C1 segment of cervical spinal cord (tissue), 14 donors: Measurements from ENCODE around the gene MYO5A.
"Not testable (repeated sequence)": the region's sequence is repeated elsewhere in the genome, so short reads cannot be mapped to it uniquely, and the experiment has no call there.

Source experiments
- DNase-seq, 14 donors: peaks; one replicate each; lab custom pipeline; 2025; lab: John Stamatoyannopoulos, UW

Gene MYO5A

GRCh38 chr15:52540374-52541012 lies 11.8 kb upstream of the MYO5A start:
- no peak for DNase-seq

DNA sequence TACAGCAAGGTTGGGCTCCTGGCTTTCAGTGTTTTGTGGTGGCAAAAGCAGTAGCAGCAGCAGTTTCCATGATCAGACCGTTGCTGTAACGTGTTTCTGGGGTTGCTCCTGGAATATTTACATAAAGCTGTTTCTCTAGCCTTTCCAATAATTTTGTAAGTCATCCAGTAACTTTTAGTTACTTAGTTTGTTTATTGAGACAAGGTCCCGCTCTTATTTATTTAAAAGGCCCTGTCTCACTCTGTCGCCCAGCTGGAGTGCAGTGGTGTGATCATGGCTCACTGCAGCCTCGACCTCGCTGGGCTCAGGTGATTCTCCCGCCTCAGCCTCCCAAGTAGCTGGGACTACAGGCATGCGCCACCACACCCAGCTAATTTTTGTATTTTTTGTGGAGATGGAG lies 8.8 kb upstream of the MYO5A start:
- no peak for DNase-seq

DNA sequence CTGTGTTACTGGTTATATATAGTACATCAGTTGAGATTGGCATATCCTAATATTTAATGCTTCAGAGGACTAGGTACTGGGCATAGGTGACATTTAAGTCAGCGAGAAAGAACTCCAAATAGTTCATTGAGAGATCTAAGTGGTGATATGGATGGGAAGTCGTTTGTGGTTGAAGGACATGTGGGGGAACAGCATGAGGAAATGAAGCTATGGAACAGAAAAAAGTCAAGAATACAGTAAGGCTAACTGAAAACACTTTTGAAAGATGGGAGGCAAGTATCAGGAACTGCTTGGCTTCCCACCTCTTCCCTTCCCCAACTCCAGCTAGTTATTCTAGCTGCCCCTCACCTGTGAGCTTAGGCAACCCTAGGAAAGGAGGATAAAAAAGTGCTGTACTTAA lies 3.7 kb upstream of the MYO5A start:
- no peak for DNase-seq

- DNase-seq = peak in 1 of 14 donors; percentile 17
Observed at GRCh38 chr15:52529940-52530339, 1.3 kb upstream of the MYO5A start.

DNA sequence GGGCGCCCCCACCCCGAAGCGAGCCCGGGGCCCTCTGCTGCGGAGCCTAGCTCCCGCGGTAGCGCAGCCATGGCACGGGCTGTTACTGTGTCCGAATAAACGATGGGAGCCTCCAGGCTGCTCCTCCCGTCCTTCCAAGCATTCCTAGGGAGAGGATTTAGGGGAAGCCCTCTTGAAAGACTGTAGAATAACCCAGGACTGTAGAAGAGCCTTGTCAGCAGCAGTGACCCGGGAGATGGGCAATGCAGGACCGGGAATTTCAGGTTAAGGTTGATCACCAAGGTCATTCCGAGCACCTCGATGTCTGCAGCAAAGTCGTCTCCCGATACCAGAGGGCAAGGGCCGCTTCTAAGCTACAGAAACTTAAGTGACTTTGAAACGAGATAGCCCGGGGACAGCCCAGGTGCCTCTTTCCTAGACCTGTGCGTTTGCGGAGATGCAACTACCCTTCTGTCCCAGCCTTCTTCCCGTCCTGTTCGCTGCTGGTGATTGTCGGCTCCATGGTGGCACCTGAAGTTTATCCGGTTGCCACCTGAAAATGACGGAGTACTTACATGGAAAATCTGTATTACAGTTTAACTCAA lies 753 bp upstream of the MYO5A start:
- peak in 8 of 14 donors; percentile 42 to 76 (median 64) for DNase-seq

DNA sequence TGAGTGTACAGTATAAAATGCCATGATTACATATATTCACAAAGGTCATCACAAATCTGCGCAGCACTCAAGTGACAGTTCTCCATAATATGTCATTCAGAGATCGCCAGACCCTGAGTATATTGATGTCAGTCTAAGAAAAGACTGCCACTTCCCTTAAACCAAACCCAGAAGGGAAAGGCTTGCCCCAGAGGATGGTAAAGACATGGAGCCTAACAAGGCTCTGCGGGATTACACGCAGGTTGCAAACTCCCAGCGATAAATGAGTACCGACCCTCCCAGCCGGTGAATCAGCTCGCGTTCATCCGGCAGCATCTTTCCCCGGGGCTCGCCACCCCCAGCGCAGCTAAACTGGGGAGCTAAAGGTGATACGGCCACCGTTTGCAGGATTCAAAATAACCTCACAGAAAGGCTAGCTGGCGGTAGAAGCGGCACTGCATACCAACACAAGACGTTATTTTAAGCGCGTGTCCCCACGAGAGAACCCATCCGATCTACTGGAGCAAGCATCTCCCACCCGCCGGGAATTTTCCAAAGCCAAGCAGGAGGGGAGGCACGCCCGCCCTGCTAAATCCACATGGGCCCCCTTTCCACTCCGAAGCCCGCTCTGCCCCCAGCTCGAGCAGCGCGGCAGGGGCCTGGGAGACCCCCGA lies 643 bp downstream of the MYO5A start:
- peak in 11 of 14 donors; percentile 34 to 70 (median 61) for DNase-seq

- DNase-seq = no peak
Observed at GRCh38 chr15:52527196-52527910, 1.3 kb downstream of the MYO5A start.

DNA sequence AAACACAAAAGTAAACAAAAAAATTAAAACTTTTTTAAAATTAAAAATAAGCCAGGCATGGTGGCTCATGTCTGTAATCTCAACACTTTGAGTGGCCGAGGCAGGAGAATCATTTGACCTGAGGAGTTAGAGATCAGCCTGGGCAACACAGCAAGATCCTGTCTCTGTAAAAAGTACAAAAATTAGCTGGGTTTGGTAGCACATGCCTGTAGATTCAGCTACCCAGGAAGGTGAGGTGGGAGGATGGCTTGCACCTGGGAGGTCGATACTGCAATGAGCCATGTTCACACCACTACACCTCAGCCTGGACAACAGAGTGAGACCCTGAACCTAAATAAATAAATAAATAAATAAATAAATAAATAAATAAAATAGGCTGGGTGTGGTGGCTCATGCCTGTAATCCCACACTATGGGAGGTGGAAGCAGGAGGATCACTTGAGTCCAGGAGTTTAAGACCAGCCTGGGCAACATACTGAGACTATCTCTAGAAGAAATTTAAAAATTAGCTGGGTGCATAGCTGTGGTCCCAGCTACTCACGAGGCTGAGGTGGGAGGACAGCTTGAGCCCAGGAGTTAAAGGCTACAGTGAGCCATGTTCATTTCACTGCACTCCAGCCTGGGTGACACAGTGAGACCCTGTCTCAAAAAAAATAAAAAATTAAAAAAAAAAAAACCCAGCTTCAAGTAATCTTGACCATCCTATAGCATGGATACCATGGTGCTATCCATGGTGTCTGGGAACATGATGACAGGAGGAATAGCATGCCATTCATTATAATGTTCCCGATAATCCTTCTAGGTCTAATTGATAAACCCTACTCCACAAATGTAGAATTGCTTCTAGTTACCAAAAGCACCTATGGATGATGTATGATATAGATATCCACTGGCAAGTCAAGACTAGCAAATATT lies 4.2 kb downstream of the MYO5A start:
- DNase-seq = no peak

GRCh38 chr15:52523647-52524046 lies 5.0 kb downstream of the MYO5A start:
- no peak for DNase-seq

DNA sequence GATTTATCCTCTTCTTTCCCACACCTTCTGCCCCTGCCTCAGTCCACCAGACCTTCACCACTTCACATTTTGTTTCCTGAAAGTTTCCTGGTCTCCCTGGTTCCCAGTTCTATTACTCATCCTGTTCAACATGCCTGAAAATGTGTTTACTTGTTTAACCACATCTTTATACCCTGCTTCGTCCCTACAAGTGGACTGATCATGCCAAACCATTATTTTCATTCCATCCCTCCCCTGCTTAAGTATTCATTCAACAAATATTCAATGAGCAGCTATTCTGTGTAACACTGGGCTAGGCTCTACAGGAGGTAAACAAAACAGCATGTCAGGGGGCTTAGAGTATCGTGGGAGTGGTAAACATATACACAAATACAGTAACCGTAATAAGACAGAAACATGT lies 5.5 kb downstream of the MYO5A start:
- DNase-seq = no peak

DNA sequence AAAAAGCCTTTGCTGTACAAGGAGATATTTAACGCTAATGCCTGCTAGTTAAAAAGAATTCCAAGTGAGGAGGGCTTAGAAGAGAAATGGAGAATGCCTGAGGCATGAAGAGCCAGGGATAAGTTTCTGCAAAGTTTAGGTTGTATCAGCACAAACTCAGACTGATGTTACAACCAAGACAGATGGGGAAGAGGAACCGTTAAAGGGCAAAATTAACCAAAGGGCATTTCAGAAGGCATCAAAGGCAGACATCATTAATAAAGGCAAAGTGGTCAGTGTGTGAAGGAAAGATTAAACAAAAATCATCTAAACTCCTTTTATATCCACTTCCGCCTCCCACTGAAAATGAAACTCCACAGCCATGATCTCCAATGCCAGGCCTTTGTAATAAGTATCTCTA lies 7.0 kb downstream of the MYO5A start:
- no peak for DNase-seq

- DNase-seq = no peak
Observed at GRCh38 chr15:52520421-52520820, 8.3 kb downstream of the MYO5A start.

DNA sequence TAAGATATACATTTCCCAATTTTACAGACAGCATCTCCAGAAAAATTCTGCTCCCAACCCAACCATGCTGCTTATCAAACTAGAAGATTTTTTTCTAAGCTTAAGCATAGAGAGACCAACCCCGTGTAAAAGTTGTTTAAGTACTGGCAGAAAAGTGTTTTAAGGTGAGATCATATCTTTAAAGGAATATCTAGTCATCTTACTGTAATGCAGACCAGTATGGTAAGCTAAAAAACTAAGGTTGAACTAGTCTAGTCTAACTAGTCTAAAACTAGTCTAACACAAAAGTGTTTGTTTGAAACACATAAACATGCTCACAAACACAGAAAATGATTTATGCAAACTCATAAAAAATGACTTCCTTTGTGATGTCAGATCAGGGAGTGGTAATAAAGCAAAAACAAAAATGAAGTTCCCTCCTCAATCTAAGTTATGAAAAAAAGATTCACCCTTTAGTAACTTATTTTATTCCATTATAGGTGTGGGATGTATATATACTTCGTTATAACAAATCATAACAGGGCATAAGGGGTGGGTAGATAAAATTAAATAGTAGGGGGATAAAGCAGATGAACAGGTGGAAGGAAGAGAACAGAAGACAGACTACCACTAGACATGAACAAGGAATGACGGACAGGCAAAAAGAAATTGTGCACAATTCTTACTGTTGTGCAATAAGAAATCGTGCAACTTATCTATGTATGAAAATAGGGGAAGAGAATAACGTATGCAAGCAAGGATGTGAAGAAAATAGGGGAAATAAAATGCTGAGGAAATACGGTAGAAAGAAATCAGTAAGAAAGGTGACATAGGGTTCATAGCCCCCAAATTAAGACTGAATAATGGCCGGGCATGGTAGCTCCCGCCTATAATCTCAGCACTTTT lies 10.0 kb downstream of the MYO5A start:
- no peak for DNase-seq

- DNase-seq = no peak
Observed at GRCh38 chr15:52517014-52517413, 11.7 kb downstream of the MYO5A start.

DNA sequence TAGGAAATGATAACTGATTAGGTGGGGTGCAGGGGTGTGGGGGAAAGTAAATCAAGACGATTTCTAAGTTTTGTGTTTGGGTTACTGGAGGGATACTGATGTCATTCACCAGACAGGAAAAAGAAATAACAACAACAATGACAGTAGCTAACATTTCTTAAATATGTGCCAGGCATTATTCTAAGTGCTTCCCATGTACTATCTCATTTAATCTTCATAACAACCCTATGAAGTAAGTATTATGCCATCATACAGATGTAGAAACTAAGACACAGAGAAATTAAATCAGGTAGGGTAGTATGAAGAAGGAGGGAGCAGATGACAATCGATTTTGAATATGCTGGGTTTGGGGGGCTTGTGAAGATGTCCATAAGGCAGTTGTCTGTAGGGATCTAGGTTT lies 13.3 kb downstream of the MYO5A start:
- no peak for DNase-seq

- DNase-seq = no peak
Observed at GRCh38 chr15:52514482-52514881, 14.2 kb downstream of the MYO5A start.

DNA sequence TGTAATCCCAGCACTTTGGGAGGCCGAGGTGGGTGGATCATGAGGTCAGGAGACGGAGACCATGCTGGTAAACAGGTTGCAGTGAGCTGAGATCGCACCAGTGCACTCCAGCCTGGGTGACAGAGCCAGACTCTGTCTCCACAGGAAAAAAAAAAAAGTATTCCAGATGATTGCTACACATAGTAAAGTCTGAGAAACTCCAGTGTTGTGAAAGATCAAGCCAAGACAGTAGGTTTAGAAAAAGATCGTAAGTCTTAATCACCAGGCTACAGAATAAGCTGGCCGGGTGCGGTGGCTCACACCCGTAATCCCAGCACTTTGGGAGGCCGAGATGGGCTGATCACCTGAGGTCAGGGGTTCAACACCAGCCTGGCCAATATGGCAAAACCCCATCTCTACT lies 15.8 kb downstream of the MYO5A start:
- not testable (repeated sequence) for DNase-seq

GRCh38 chr15:52511084-52511483 lies 17.6 kb downstream of the MYO5A start:
- no peak for DNase-seq

- DNase-seq = no peak
Observed at GRCh38 chr15:52509500-52510245, 19.0 kb downstream of the MYO5A start.

GRCh38 chr15:52506549-52506948 lies 22.1 kb downstream of the MYO5A start:
- no peak for DNase-seq
